Testis (tissue), 2 donors: Measurements from ENCODE around the gene PIGZ.

Experiments
- POLR2A ChIP-seq: fragments of 450-650 bp; IDR thresholded peaks from one replicate; pipeline ENCODE4 v1.6.1; 2017; ENCODE audit warnings: antibody characterized with exemption, mild to moderate bottlenecking, moderate library complexity
- TF ChIP-seq, protein P1 (sequence below), 3 experiments: fragments of 450-650 bp in 2 of 3; fragments of 200-600 bp in 1 of 3; sonication (generic) in 1 of 3; IDR thresholded peaks; one replicate each; pipeline ENCODE4 v1.5.1; 2016 to 2019; ENCODE audit warnings: antibody characterized with exemption in 3 of 3, mild to moderate bottlenecking in 2 of 3, moderate library complexity in 1 of 3

DNA sequence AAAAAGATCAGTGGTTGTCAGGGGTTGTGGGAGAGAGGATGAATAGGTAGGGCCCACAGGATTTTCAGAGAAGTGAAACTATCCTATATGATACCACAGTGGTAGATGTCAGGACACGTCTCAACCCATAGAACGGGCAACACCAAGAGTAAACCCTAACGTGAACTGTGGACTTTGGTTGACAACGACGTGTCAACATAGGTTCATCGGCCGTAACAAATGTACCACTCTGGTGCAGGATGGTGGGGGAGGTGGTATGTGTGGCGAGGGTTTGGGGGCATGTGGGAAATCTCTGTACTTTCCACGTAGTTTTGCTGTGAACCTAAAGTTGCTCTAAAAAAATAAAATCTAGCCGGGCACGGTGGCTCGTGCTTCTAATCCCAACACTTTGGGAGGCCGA is 13.0 kb upstream of the PIGZ start:
- TF ChIP-seq POLR2A, result no peak
- TF ChIP-seq, protein P1, sequence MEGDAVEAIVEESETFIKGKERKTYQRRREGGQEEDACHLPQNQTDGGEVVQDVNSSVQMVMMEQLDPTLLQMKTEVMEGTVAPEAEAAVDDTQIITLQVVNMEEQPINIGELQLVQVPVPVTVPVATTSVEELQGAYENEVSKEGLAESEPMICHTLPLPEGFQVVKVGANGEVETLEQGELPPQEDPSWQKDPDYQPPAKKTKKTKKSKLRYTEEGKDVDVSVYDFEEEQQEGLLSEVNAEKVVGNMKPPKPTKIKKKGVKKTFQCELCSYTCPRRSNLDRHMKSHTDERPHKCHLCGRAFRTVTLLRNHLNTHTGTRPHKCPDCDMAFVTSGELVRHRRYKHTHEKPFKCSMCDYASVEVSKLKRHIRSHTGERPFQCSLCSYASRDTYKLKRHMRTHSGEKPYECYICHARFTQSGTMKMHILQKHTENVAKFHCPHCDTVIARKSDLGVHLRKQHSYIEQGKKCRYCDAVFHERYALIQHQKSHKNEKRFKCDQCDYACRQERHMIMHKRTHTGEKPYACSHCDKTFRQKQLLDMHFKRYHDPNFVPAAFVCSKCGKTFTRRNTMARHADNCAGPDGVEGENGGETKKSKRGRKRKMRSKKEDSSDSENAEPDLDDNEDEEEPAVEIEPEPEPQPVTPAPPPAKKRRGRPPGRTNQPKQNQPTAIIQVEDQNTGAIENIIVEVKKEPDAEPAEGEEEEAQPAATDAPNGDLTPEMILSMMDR (IDR thresholded peaks at IDR 0.05), result no peak
